ENCODE measurements around the gene RBMS3. TPM values are rescaled to one million over a fixed set of nuclear protein-coding genes. Genes with fewer than 3 reads are reported as not detected.
"Not testable (repeated sequence)": the region's sequence is repeated elsewhere in the genome, so short reads cannot be mapped to it uniquely, and the experiment has no call there.

Gene RBMS3
- total and polyA plus RNA-seq, 2 donors (not counting 1 experiment from before 2014, with no cell fraction given), result 26.9 to 68.4 TPM

GRCh38 chr3:29668233-29668632 lies 387.4 kb downstream of the RBMS3 start:
- no peaks in the 10 kb centered on the region for H3K9me3 ChIP-seq (ENCODE audit: control insufficient read depth, insufficient read depth, low read depth, low read length)
- TF ChIP-seq EZH2 (IDR thresholded peaks at IDR 0.05; ENCODE audit: low read length, missing control alignments), result no peak
- no peak for TF ChIP-seq CTCF (conservative IDR thresholded peaks at IDR 0.05 in 1 of 2, IDR thresholded peaks at IDR 0.05 in 1 of 2; ENCODE audit: low read depth in 1 of 2, low read length in 2 of 2)
- no peak overlapping the region for H3K9ac ChIP-seq (ENCODE audit: insufficient read depth, low read length)
- H2AFZ ChIP-seq (ENCODE audit: low read length), result no peak overlapping the region
- DNase-seq (ENCODE audit: low read depth in 2 of 2), result no peak
- no peaks in the 10 kb centered on the region for H3K36me3 ChIP-seq (ENCODE audit: control insufficient read depth, insufficient read depth, low read length)
- no peaks in the 10 kb centered on the region for H4K20me1 ChIP-seq (ENCODE audit: control insufficient read depth, extremely low read depth, insufficient read depth, low read length)
- H3K27ac ChIP-seq (ENCODE audit: insufficient read depth, low read length), result no peak overlapping the region
- H3K4me3 ChIP-seq (replicated peaks in 1 of 4; ENCODE audit: control extremely low read depth in 1 of 4, insufficient read depth in 1 of 4, low read depth in 3 of 4, low read length in 4 of 4), result no peak overlapping the region
- H3K4me1 ChIP-seq (ENCODE audit: control insufficient read depth, extremely low read depth, insufficient read depth, low read length), result no peaks in the 10 kb centered on the region
- H3K4me2 ChIP-seq (ENCODE audit: extremely low read depth, insufficient read depth, low read length), result no peak overlapping the region
- no peaks in the 10 kb centered on the region for H3K79me2 ChIP-seq (ENCODE audit: control insufficient read depth, insufficient read depth, low read length)
- H3K27me3 ChIP-seq (ENCODE audit: control insufficient read depth, insufficient read depth, low read length), result no peaks in the 10 kb centered on the region

DNA sequence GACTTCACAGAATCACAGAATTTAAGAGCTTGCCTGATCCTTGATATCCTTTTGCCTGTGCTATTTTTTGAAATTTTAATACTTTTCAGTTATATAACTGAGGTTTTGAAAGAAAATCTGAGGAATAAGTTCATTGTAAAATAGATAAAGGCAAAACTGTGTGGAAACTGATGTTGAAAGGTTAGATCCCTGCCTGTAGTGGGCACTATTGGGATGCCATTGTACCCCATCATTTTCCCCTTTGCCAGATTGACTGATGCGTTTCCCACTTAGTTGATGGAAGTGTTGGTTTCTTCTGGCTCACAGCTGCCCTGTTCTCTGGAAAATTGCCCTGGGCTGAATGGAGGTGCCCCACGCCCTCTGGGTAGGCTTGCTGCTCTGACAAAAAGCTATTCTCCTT lies 387.9 kb downstream of the RBMS3 start:
- DNase-seq (ENCODE audit: low read depth in 2 of 2), result no peak
- Histone ChIP-seq H3K27me3 (ENCODE audit: control insufficient read depth, insufficient read depth, low read length) (no peaks in the 10 kb centered on the region), H3K36me3 (ENCODE audit: control insufficient read depth, insufficient read depth, low read length) (no peaks in the 10 kb centered on the region), H3K9me3 (ENCODE audit: control insufficient read depth, insufficient read depth, low read depth, low read length) (no peaks in the 10 kb centered on the region), H3K9ac (ENCODE audit: insufficient read depth, low read length) (no peak overlapping the region), H2AFZ (ENCODE audit: low read length) (no peak overlapping the region), H3K4me2 (ENCODE audit: extremely low read depth, insufficient read depth, low read length) (no peak overlapping the region), H3K79me2 (ENCODE audit: control insufficient read depth, insufficient read depth, low read length) (no peaks in the 10 kb centered on the region), H4K20me1 (ENCODE audit: control insufficient read depth, extremely low read depth, insufficient read depth, low read length) (no peaks in the 10 kb centered on the region), H3K27ac (ENCODE audit: insufficient read depth, low read length) (no peak overlapping the region), H3K4me1 (ENCODE audit: control insufficient read depth, extremely low read depth, insufficient read depth, low read length) (no peaks in the 10 kb centered on the region), H3K4me3 (replicated peaks in 1 of 4; ENCODE audit: control extremely low read depth in 1 of 4, insufficient read depth in 1 of 4, low read depth in 3 of 4, low read length in 4 of 4) (no peak overlapping the region)
- no peak for TF ChIP-seq CTCF (conservative IDR thresholded peaks at IDR 0.05 in 1 of 2, IDR thresholded peaks at IDR 0.05 in 1 of 2; ENCODE audit: low read depth in 1 of 2, low read length in 2 of 2)
- TF ChIP-seq EZH2 (IDR thresholded peaks at IDR 0.05; ENCODE audit: low read length, missing control alignments), result no peak

- H3K4me2 ChIP-seq (ENCODE audit: extremely low read depth, insufficient read depth, low read length); H3K27me3 ChIP-seq (ENCODE audit: control insufficient read depth, insufficient read depth, low read length); H3K79me2 ChIP-seq (ENCODE audit: control insufficient read depth, insufficient read depth, low read length): not testable (repeated sequence)
Measured at GRCh38 chr3:29670476-29670875, 389.6 kb downstream of the RBMS3 start.

More at GRCh38 chr3:29670476-29670875, 389.6 kb downstream of the RBMS3 start:
- not testable (repeated sequence) for H3K4me3 ChIP-seq (replicated peaks in 1 of 4; ENCODE audit: control extremely low read depth in 1 of 4, insufficient read depth in 1 of 4, low read depth in 3 of 4, low read length in 4 of 4); H3K4me1 ChIP-seq (ENCODE audit: control insufficient read depth, extremely low read depth, insufficient read depth, low read length); H3K9me3 ChIP-seq (ENCODE audit: control insufficient read depth, insufficient read depth, low read depth, low read length); H3K27ac ChIP-seq (ENCODE audit: insufficient read depth, low read length); H2AFZ ChIP-seq (ENCODE audit: low read length); DNase-seq (ENCODE audit: low read depth in 2 of 2); H3K9ac ChIP-seq (ENCODE audit: insufficient read depth, low read length); H4K20me1 ChIP-seq (ENCODE audit: control insufficient read depth, extremely low read depth, insufficient read depth, low read length); H3K36me3 ChIP-seq (ENCODE audit: control insufficient read depth, insufficient read depth, low read length)
